DND-41 (cell line): ENCODE results near the gene KRTAP23-1.

Experiments used
- CTCF ChIP-seq: IDR thresholded peaks from 2 replicates; pipeline ENCODE4 v1.5.1; 2012; ENCODE audit warnings: borderline replicate concordance, low read length, moderate library complexity, mild to moderate bottlenecking; ENCODE audit not compliant: poor library complexity, severe bottlenecking; ENCODE audit errors: extremely low read depth
- EZH2 ChIP-seq: IDR thresholded peaks from 3 replicates; pipeline ENCODE4 v1.6.1; 2012; ENCODE audit warnings: borderline replicate concordance, low read depth, mild to moderate bottlenecking, moderate library complexity, low read length, inconsistent platforms; ENCODE audit not compliant: severe bottlenecking

- TF ChIP-seq CTCF (no peak), EZH2 (no peak)
These were observed 11.1 kb downstream of the KRTAP23-1 start, which contains the start of gene KRTAP27-1 for GRCh38 chr21:30337276-30337744.
